GM10266 (cell line): ENCODE data around the gene HS6ST3.

Experiments
- DNase-seq: peaks from one replicate; pipeline ENCODE4 v3.0.0; 2012; ENCODE audit errors: extremely low spot score
- TF ChIP-seq, protein P1 (sequence below): IDR thresholded peaks from 2 replicates; pipeline ENCODE4 v1.5.1; 2012; ENCODE audit warnings: mild to moderate bottlenecking, low read depth; ENCODE audit not compliant: control insufficient read depth, insufficient read depth; ENCODE audit errors: missing control alignments

The HS6ST3 gene

DNA sequence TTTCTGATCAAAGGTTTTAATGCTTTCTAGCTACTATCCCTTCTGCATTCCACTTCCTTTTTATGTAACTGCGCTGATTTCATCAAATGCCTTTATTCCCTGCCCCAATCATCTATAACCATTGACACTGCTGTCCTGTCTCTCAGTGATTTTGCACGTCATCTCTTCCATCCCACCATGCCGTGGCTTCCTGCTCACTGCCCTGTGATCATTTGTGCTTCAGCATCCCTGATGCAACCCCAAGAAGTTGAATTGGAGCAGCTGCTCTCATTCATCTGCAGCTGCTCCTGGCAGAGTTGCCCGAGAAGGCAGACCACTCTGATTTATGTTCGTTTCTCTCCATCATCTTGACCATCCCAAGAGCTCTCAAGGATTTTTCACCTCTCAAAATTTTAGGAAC, 112.4 kb downstream of the HS6ST3 start:
- no peak for DNase-seq
- TF ChIP-seq, protein P1, sequence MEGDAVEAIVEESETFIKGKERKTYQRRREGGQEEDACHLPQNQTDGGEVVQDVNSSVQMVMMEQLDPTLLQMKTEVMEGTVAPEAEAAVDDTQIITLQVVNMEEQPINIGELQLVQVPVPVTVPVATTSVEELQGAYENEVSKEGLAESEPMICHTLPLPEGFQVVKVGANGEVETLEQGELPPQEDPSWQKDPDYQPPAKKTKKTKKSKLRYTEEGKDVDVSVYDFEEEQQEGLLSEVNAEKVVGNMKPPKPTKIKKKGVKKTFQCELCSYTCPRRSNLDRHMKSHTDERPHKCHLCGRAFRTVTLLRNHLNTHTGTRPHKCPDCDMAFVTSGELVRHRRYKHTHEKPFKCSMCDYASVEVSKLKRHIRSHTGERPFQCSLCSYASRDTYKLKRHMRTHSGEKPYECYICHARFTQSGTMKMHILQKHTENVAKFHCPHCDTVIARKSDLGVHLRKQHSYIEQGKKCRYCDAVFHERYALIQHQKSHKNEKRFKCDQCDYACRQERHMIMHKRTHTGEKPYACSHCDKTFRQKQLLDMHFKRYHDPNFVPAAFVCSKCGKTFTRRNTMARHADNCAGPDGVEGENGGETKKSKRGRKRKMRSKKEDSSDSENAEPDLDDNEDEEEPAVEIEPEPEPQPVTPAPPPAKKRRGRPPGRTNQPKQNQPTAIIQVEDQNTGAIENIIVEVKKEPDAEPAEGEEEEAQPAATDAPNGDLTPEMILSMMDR = no peak

DNA sequence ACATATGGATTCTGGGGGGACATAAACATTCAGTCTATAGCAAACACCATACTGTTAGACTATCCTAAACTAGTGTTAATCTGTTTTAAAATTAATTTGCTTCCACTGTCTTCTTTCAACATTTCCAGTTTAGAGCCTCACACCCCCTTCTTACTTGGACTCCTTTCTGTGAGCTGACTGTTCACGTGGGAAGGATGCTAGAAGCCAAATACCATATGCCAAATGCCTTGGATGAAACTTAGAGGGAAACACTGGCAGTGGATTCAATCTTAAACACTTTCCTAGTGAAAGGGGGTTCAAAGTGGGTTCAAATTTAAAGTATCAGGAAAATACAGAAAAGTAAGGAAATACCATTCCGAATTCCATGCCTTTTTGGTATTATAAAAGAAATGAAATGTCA, 113.6 kb downstream of the HS6ST3 start:
- TF ChIP-seq, protein P1 = no peak
- no peak for DNase-seq

DNA sequence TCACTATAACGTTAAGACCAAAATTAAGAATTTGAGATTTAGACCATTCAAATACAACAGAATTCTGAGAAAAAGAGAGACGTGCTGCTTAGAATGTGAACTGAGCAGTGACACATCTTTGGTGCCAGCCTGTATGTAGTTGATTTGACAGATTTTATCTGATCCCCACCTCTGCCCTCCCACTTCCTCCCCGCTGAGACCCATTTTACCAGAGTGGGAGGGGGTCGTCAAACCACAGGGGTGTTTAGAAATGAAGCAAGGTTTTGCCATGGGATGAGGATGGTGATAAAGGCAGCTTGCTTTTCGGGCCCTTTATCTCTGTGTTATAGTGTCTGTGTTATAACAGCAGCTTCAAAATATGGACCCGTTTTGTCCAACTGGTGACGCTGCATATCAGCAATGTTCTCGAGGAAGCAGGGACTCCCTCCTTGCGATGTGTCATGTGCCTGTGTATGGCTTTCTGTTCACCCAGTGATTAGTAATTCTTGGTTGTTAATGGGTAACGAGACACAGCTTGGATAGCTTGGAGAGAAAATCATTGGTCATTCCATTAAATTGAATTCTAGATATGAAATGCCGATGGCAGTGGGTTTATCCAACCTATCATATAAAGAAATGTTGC, 125.0 kb downstream of the HS6ST3 start:
- no peak for DNase-seq
- TF ChIP-seq, protein P1 = no peak

DNA sequence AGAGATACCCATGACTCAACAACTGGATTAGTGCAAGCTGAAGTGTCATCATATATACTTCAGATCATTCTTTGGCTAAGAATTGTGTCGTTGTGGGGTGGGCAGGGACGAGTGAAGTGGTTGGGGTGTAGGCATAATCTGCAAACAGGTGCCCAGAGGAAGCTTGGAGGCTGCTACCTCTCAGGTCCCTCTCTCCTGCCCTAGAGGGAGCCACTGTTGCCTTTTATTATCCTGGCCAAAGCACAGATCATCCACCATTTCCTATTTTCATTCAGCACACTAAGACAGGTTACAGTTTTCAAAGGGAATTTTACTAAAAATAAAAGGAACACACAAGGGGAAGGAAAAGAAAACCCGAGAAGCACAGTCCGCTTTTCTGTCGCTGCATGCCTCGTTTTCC, 126.6 kb downstream of the HS6ST3 start:
- TF ChIP-seq, protein P1 = no peak
- no peak for DNase-seq

DNA sequence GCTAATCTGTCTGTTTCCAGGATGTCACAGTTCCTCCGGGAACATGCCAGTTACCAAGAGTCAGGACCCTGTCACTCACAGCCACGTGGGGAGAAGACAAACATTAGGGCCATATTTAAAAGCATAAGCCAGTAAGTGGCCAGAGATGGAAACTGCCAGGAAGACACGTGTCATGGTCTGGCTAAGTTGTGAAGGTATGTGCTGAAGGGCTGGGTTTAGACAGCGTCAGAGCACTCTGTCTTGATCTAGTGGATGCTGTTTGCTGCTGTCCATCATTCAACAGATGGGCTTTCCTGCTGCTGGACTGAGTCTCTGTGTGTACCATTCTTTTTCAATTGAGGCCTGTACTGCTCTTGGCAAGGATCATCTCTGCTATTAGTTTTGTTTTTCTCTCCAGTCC, 128.6 kb downstream of the HS6ST3 start:
- DNase-seq = no peak
- TF ChIP-seq, protein P1 = no peak

DNA sequence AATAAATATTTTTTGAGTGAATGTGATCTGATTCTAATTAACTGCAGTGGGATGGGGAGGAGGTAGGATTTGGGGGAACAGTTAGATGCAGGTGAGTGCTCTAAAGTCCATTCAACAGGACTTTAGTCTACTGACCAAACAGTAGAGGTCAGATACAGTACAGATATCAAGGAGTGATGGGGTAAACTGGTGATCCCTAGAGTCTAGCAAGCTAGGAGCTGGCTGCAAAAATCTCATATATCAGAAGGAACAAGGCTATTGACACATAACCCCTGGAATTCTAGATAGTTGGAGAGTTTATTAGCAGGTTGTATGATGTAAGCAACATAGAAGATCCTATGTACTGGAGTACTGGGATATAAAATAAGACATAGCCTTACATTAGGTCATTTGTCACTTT, 131.6 kb downstream of the HS6ST3 start:
- no peak for DNase-seq

DNA sequence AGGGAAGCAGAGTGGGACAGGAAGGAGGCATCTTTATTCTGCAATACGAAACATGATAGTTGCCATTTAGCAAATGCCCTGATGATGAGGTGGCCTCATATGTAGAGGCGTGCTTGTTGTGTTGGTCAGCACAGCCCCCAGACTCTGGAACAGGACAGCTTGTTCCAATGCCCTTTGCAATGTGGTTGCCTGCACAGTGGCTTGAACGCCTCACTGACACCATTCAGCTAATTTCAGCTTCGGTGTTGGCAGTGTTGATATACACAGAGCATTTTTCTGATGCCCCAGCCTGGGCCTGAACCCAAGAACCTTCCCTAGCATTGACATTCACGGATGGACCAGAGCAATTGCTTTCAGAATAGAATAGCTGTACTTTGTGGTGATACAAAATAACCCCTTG, 133.3 kb downstream of the HS6ST3 start:
- TF ChIP-seq, protein P1 = no peak
- DNase-seq = no peak

More for the DNA sequence above, 131.6 kb downstream of the HS6ST3 start:
- TF ChIP-seq, protein P1 = no peak
